ENCODE measurements around the gene ANKMY1. TPM values are rescaled to one million over a fixed set of nuclear protein-coding genes. Genes with fewer than 3 reads are reported as not detected.

Gene ANKMY1
- total RNA-seq, 1 donor from 2014 or later, result 20.6 TPM

GRCh38 chr2:240448387-240449274, 109.2 kb downstream of the ANKMY1 start:
- H3K4me1 ChIP-seq, result peaks cover 73% of the 10 kb centered on the region
- no peaks in the 10 kb centered on the region for H3K27me3 ChIP-seq
- intact Hi-C loops (cut with DNase I), result no loop called here
- no peak for DNase-seq (ENCODE audit: extremely low spot score in 2 of 2)
- no peak overlapping the region for H3K4me3 ChIP-seq
- no peaks in the 10 kb centered on the region for H3K9me3 ChIP-seq
- no peak for TF ChIP-seq POLR2AphosphoS5 (IDR thresholded peaks at IDR 0.05; ENCODE audit: insufficient read depth in 1 of 2, low read depth in 1 of 2)
- no peak for TF ChIP-seq POLR2A (IDR thresholded peaks at IDR 0.05)
- no peak for TF ChIP-seq CTCF (IDR thresholded peaks at IDR 0.05)
- H3K36me3 ChIP-seq, result no peaks in the 10 kb centered on the region
- no peak overlapping the region for H3K27ac ChIP-seq

GRCh38 chr2:240447934-240448333, 109.9 kb downstream of the ANKMY1 start:
- intact Hi-C loops (cut with DNase I), result no loop called here
- Histone ChIP-seq H3K27ac (no peak overlapping the region), H3K4me1 (peaks cover 79% of the 10 kb centered on the region), H3K9me3 (no peaks in the 10 kb centered on the region), H3K4me3 (no peak overlapping the region), H3K36me3 (no peaks in the 10 kb centered on the region), H3K27me3 (no peaks in the 10 kb centered on the region)
- no peak for TF ChIP-seq CTCF (IDR thresholded peaks at IDR 0.05)
- TF ChIP-seq POLR2AphosphoS5 (IDR thresholded peaks at IDR 0.05; ENCODE audit: insufficient read depth in 1 of 2, low read depth in 1 of 2), result no peak
- no peak for TF ChIP-seq POLR2A (IDR thresholded peaks at IDR 0.05)
- no peak for DNase-seq (ENCODE audit: extremely low spot score in 2 of 2)

- Histone ChIP-seq H3K36me3 (no peaks in the 10 kb centered on the region), H3K27me3 (no peaks in the 10 kb centered on the region), H3K4me3 (no peak overlapping the region), H3K9me3 (no peaks in the 10 kb centered on the region), H3K27ac (no peak overlapping the region), H3K4me1 (peaks cover 84% of the 10 kb centered on the region)
- intact Hi-C loops (cut with DNase I), result no loop called here
- DNase-seq (ENCODE audit: extremely low spot score in 2 of 2), result no peak
- TF ChIP-seq POLR2A (IDR thresholded peaks at IDR 0.05) (no peak), CTCF (IDR thresholded peaks at IDR 0.05) (no peak), POLR2AphosphoS5 (IDR thresholded peaks at IDR 0.05; ENCODE audit: insufficient read depth in 1 of 2, low read depth in 1 of 2) (no peak)
Observed at GRCh38 chr2:240447331-240447730, 110.5 kb downstream of the ANKMY1 start.

GRCh38 chr2:240446664-240447175, 111.1 kb downstream of the ANKMY1 start:
- Histone ChIP-seq H3K9me3 (no peaks in the 10 kb centered on the region), H3K27ac (no peak overlapping the region), H3K36me3 (no peaks in the 10 kb centered on the region), H3K27me3 (no peaks in the 10 kb centered on the region), H3K4me1 (peaks cover 84% of the 10 kb centered on the region), H3K4me3 (no peak overlapping the region)
- TF ChIP-seq POLR2A (IDR thresholded peaks at IDR 0.05) (no peak), POLR2AphosphoS5 (IDR thresholded peaks at IDR 0.05; ENCODE audit: insufficient read depth in 1 of 2, low read depth in 1 of 2) (no peak), CTCF (IDR thresholded peaks at IDR 0.05) (no peak)
- no peak for DNase-seq (ENCODE audit: extremely low spot score in 2 of 2)
- intact Hi-C loops (cut with DNase I), result no loop called here

Measured in vagina (tissue), 2 donors.